ENCODE measurements around the gene UBR4.

UBR4 gene

DNA sequence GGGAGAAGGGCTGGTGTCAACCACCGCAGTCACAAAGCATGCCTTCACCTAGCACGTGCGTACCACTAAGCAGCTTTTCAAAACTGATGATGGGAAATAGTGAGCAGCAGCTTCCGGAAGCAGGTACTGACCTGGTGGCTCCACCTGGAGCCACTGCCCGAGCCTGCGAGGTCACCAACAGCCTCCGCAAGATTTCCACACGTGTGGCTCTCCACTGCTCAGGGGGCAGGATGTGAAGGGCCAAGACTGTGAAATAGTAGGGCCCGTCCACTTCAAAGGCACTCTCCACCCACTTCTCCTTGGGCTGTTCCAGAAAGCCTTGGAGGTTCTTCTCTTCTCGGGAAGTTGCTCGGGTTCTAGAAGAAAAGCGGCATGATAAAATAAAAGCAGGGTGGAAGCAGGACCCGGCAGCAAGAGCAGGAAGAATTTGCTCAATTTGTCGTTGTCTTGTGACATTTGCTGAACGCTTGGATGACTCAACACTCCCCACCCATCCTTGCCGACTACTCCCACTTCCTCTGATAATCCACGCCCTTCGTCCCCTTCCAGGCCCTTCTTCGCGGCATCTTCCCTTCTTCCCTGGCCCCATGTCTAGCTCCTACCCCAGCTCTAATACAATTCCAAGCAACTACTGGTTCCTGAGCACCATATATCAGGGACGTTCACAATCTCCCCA, 128.7 kb downstream of the UBR4 start:
- no peak for DNase-seq (ENCODE audit: low spot score)
- H3K27ac ChIP-seq = peak overlapping the region; percentile 67
- POLR2A ChIA-PET (ENCODE audit: low non-redundant PET) = no interaction called here
- CTCF ChIA-PET = no interaction called here
- TF ChIP-seq, protein P1, sequence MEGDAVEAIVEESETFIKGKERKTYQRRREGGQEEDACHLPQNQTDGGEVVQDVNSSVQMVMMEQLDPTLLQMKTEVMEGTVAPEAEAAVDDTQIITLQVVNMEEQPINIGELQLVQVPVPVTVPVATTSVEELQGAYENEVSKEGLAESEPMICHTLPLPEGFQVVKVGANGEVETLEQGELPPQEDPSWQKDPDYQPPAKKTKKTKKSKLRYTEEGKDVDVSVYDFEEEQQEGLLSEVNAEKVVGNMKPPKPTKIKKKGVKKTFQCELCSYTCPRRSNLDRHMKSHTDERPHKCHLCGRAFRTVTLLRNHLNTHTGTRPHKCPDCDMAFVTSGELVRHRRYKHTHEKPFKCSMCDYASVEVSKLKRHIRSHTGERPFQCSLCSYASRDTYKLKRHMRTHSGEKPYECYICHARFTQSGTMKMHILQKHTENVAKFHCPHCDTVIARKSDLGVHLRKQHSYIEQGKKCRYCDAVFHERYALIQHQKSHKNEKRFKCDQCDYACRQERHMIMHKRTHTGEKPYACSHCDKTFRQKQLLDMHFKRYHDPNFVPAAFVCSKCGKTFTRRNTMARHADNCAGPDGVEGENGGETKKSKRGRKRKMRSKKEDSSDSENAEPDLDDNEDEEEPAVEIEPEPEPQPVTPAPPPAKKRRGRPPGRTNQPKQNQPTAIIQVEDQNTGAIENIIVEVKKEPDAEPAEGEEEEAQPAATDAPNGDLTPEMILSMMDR (conservative IDR thresholded peaks at IDR 0.05; ENCODE audit: low read depth) = no peak

DNA sequence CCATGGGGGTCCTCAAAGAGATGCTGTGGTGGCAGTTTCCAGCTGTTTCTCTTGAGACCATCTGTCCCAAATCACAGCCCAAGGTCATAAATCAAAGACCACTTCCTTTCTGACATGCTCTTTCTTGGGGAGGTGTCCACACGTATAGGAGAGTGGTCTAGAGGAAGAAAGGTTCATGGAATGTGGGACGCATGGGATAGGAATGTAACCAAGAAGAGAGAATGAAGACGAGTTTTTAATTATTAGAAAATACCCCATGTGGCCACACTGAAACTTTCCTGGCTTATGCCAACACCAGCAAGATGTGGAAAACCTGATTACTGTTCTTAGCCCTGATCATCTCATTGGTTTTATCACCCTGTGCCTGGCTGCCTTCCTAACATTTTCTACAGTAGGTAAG, 129.3 kb downstream of the UBR4 start:
- CTCF ChIA-PET = no interaction called here
- no peak for DNase-seq (ENCODE audit: low spot score)
- peak overlapping the region; percentile 67 for H3K27ac ChIP-seq
- POLR2A ChIA-PET (ENCODE audit: low non-redundant PET) = no interaction called here
- TF ChIP-seq, protein P1 (conservative IDR thresholded peaks at IDR 0.05; ENCODE audit: low read depth) = no peak

DNA sequence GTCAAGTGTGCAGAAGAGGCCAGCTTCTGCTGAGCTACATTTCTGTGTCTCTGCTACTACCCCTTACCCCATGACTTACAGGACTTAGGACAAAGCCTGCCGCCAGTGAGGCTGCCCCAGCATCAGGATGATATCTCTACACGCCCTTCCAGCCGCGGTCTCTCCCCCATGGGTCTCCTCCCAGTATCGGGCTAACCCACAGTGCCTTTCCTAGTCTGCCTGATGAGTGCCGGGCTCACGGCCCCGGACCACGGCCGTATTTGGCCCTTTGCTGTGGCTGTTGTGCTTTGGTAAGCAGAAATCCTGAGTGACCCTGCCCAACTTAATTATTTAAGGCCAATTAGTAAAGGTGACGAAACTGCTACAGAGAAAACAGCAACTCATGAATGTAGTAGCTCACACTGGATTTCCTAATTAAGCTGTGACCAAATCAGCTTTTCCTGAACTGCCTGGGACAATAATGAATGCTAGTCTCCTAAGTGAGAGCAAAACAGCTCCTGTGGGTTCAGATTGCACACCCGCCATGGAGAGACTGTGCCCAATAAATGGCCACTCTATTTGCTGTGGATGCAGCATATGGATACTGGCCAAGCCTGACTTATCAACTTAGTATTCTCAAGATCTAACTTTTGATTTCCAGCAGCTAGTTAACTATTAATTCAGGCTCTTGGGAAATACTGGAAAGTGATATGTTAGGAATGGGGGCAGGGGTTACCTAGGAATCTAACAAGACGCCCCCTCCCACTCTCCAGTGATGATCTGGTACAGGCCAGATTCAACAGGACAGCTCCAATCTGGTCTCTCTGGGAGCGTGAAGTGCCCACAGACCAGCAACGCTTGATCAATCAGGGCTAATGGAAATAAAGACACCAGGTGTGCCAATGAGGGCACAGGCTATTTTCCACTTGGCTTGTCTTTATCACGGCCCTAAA, 130.3 kb downstream of the UBR4 start:
- POLR2A ChIA-PET (ENCODE audit: low non-redundant PET) = no interaction called here
- CTCF ChIA-PET = no interaction called here
- H3K27ac ChIP-seq = peak overlapping the region; percentile 25
- TF ChIP-seq, protein P1 (conservative IDR thresholded peaks at IDR 0.05; ENCODE audit: low read depth) = no peak
- no peak for DNase-seq (ENCODE audit: low spot score)

DNA sequence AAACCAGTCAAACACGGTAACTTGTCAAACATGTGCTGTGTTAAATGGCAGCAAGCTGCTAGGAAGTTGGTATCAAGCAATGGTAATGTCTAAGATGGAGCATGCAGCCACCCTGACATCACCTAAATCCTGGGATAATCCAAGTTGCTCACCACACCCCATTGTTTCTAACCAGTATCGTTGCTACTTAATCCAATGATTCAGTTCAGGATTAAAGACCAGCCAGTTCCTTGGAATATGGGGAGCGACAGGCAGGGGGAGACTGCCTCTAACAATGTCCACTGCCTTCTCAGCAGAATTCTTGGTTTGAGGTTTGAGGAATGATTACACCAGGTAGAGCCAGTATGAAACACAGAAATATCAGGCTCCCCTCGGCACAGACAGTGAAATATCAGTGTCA, 131.5 kb downstream of the UBR4 start:
- ChIA-PET POLR2A (ENCODE audit: low non-redundant PET) (interaction anchor here (0.6 kb wide), 1 partner anchor 12 kb away, joined by 3 read pairs; no protein-coding TSS in a partner anchor), CTCF (interaction anchor here (1.2 kb wide), 1 partner anchor 194 kb away, joined by 4 read pairs; no protein-coding TSS in a partner anchor)
- TF ChIP-seq, protein P1 (conservative IDR thresholded peaks at IDR 0.05; ENCODE audit: low read depth) = no peak
- DNase-seq (ENCODE audit: low spot score) = no peak
- H3K27ac ChIP-seq = no peak overlapping the region

DNA sequence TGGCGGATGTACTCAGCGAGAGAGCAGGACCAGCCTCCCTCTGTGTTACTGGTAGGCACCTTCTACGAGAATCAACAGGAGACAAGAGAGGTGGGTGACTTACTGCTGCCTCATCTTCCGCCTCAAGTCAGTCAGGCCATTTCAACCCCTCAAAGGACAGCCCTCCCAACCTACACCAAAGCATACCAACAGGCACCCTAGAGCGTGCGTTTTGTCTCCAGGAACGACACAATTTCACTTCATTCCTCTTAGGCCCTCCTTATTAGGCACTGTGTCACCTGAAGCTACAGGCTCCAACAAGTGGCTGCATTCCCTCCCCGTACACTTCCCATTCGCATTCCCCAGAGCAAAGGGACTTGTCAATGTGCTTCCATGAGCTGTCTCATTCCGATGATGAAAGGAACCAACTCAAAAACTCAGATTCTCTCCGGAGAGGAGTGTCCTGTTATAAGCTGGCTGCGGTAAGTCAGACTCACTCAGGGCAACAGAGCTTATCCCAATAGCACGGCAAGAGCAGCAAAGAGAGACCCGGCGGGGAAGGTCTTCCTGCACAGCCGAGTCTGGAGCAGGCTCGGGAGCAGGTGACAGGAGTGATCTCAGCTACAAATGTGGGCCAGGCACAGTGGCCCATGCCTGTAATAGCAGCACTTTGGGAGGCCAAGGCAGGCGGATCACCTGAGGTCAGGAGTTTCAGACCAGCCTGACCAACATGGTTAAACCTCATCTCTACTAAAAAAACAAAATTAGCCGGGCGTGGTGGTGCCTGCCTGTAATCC, 133.0 kb downstream of the UBR4 start:
- no peak for DNase-seq (ENCODE audit: low spot score)
- POLR2A ChIA-PET (ENCODE audit: low non-redundant PET) = no interaction called here
- CTCF ChIA-PET = interaction anchor here (1.0 kb wide), 1 partner anchor 13 kb away, joined by 3 read pairs; no protein-coding TSS in a partner anchor
- TF ChIP-seq, protein P1 (conservative IDR thresholded peaks at IDR 0.05; ENCODE audit: low read depth) = no peak
- H3K27ac ChIP-seq = peak overlapping the region; percentile 99
